ENCODE data around the gene POLR3A. TPM values are rescaled to one million over a fixed set of nuclear protein-coding genes. Genes with fewer than 3 reads are reported as not detected.

The POLR3A gene
- total and polyA plus RNA-seq, 8 donors: 14.0 to 19.5 (median 17.6) TPM

DNA sequence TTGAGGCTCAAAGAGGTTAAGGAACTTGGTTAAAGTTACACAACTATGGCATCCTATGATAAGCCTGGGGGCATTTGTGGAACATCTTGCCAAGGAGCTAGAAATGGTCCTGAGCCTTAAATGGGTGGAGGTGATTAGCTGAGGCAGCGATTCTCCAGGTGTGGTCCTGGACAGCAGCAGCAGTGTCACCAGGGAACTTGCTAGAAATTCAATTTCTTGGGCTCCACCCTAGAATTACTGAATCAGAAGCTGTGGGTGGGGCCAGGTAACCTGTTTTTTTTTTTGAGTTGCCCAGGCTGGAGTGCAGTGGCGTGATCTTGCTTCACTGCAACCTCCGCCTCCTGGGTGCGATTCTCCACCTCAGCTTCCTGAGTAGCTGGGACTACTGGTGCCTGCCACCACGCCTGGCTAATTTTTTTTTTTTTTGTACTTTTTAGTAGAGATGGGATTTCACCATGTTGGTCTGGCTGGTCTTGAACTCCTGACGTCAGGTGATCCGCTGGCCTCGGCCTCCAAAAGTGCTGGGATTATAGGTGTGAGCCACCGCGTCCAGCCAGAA lies 17.5 kb upstream of the POLR3A start:
- no peak overlapping the region for H3K27ac ChIP-seq
- peaks cover 0 to 21% of the 10 kb centered on the region in 2 donors for H3K36me3 ChIP-seq
- H3K4me3 ChIP-seq: no peak overlapping the region
- DNase-seq: no peak
- no peaks in the 10 kb centered on the region for H3K27me3 ChIP-seq
- ATAC-seq: no peak
- TF ChIP-seq, protein P1, sequence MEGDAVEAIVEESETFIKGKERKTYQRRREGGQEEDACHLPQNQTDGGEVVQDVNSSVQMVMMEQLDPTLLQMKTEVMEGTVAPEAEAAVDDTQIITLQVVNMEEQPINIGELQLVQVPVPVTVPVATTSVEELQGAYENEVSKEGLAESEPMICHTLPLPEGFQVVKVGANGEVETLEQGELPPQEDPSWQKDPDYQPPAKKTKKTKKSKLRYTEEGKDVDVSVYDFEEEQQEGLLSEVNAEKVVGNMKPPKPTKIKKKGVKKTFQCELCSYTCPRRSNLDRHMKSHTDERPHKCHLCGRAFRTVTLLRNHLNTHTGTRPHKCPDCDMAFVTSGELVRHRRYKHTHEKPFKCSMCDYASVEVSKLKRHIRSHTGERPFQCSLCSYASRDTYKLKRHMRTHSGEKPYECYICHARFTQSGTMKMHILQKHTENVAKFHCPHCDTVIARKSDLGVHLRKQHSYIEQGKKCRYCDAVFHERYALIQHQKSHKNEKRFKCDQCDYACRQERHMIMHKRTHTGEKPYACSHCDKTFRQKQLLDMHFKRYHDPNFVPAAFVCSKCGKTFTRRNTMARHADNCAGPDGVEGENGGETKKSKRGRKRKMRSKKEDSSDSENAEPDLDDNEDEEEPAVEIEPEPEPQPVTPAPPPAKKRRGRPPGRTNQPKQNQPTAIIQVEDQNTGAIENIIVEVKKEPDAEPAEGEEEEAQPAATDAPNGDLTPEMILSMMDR (IDR thresholded peaks at IDR 0.05): no peak
- H3K4me1 ChIP-seq: peaks cover 3 to 8% of the 10 kb centered on the region in 2 donors
- intact Hi-C loops (cut with DNase I): loop anchor here in 1 of 2 donors (10.0 kb wide), 2 partner anchors 608 to 1148 kb away; no protein-coding TSS in a partner anchor
- no peaks in the 10 kb centered on the region for H3K9me3 ChIP-seq

DNA sequence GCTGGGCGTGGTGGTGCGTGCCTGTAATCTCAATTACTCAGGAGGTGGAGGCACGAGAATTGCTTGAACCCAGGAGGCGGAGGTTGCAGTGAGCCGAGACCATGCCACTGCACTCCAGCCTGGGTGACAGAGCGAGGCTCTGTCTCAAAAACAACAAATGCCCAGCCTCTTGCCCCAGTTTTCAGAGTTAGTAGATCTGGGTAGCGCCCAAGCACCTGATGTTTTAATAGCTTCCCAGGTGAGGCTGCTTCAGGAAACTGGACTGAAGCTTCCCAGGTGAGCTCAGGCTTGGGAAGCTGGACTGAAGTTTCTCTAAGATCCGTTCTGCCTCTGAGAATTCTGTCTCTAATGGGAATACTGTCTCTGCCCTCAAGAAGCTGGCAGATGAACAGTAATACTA lies 16.5 kb upstream of the POLR3A start:
- intact Hi-C loops (cut with DNase I): loop anchor here in 1 of 2 donors (10.0 kb wide), 2 partner anchors 609 to 1149 kb away; no protein-coding TSS in a partner anchor
- DNase-seq: no peak

DNA sequence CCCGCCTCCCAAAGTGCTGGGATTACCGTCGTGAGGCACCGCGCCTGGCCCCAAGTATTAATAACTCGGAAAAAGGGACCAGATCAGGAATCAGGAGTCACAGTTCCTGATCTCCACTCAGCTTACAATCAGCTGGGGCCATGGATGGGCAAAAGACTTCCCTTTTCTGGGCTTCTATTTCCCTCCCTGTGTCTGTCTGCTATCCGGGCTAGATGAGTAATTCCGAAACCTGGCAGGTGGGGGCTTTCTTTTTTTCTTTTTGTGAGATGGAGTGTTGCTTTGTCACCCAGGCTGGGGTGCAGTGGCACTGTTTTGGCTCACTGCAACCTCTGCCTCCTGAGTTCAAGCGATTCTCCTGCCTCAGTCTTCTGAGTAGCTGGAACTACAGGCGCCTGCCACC lies 15.9 kb upstream of the POLR3A start:
- Histone ChIP-seq H3K27me3 (no peaks in the 10 kb centered on the region), H3K4me3 (no peak overlapping the region), H3K4me1 (peaks cover 3 to 13% of the 10 kb centered on the region in 2 donors), H3K9me3 (no peaks in the 10 kb centered on the region), H3K36me3 (peaks cover 0 to 37% of the 10 kb centered on the region in 2 donors), H3K27ac (no peak overlapping the region)
- TF ChIP-seq, protein P1 (IDR thresholded peaks at IDR 0.05): no peak
- ATAC-seq (no peak), DNase-seq (no peak)
- intact Hi-C loops (cut with DNase I): loop anchor here in 1 of 2 donors (10.0 kb wide), 2 partner anchors 610 to 1150 kb away; no protein-coding TSS in a partner anchor

More for the DNA sequence above, 16.5 kb upstream of the POLR3A start:
- peaks cover 3 to 12% of the 10 kb centered on the region in 2 donors for H3K4me1 ChIP-seq
- H3K27me3 ChIP-seq: no peaks in the 10 kb centered on the region
- TF ChIP-seq, protein P1 (IDR thresholded peaks at IDR 0.05): no peak
- H3K4me3 ChIP-seq: no peak overlapping the region
- H3K36me3 ChIP-seq: peaks cover 0 to 31% of the 10 kb centered on the region in 2 donors
- no peak overlapping the region for H3K27ac ChIP-seq
- no peaks in the 10 kb centered on the region for H3K9me3 ChIP-seq
- ATAC-seq: no peak

DNA sequence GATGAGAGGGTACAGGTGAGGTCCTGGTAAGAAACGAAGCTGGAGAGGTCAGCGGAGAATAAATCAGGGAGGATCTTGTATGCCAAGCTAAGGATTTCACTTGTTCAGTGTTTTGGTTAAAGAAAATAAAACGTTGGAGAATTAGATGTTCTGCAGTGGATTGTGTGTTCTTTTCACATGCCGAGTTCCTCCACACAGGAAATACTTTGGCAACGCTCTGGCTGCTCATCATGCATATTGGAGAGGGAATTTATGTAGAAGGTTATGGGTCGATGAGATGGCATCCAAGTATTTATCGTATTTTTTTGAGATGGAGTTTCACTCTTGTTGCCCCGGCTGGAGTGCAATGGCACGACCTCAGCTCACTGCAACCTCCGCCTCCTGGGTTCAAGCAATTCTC lies 15.4 kb upstream of the POLR3A start:
- H3K4me3 ChIP-seq: no peak overlapping the region
- no peak for ATAC-seq
- no peak for DNase-seq
- TF ChIP-seq, protein P1 (IDR thresholded peaks at IDR 0.05): no peak
- H3K36me3 ChIP-seq: peaks cover 0 to 42% of the 10 kb centered on the region in 2 donors
- H3K27ac ChIP-seq: no peak overlapping the region
- intact Hi-C loops (cut with DNase I): loop anchor here in 1 of 2 donors (10.0 kb wide), 2 partner anchors 610 to 1150 kb away; no protein-coding TSS in a partner anchor
- H3K27me3 ChIP-seq: no peaks in the 10 kb centered on the region
- peaks cover 3 to 19% of the 10 kb centered on the region in 2 donors for H3K4me1 ChIP-seq
- H3K9me3 ChIP-seq: no peaks in the 10 kb centered on the region

DNA sequence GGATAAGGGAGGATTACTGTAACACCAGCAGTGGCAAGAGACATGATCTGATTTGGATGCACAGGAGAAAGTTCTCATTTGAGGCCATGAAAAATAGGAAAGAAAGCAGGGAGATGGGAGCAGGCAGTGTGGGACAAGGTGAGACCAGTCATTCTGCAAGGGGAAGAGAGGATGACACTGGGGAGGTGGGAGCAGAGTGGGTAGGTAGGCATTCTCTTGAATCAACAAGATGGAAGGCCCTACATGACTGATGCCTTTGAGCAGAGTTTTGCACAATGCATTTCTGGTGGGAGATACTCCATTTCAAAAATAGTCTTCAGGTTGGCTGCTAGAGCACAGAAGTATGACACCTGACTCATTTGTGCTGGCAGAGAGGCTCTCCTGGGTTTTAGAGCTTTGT lies 14.9 kb upstream of the POLR3A start:
- H3K4me1 ChIP-seq: peaks cover 3 to 24% of the 10 kb centered on the region in 2 donors
- H3K27ac ChIP-seq: no peak overlapping the region
- no peaks in the 10 kb centered on the region for H3K9me3 ChIP-seq
- DNase-seq: no peak
- TF ChIP-seq, protein P1 (IDR thresholded peaks at IDR 0.05): no peak
- peaks cover 0 to 47% of the 10 kb centered on the region in 2 donors for H3K36me3 ChIP-seq
- H3K27me3 ChIP-seq: no peaks in the 10 kb centered on the region
- H3K4me3 ChIP-seq: no peak overlapping the region
- no peak for ATAC-seq
- intact Hi-C loops (cut with DNase I): loop anchor here in 1 of 2 donors (10.0 kb wide), 2 partner anchors 611 to 1151 kb away; no protein-coding TSS in a partner anchor
